Calu3 (cell line): ENCODE data around the gene RARG. TPM values are rescaled to one million over a fixed set of nuclear protein-coding genes. Genes with fewer than 3 reads are reported as not detected.
A peak's percentile ranks its signal among the peaks of the same experiment; 100 is the strongest.

Experiments used
- BruUV-seq: library from RNA; stranded (reverse); fragments of 400-500 nt; replicated peaks from 2 replicates; lab custom pipeline; 2021; lab: Mats Ljungman, UMichigan
- CTCF ChIA-PET: fragments of 300-600 bp; sonication (Branson Sonifier 250); formaldehyde crosslinking; loops from one replicate; lab custom pipeline; 2022; ENCODE audit warnings: antibody characterized with exemption; lab: Charles Lee
- DNase-seq: peaks from one replicate; pipeline ENCODE4 v3.0.0; 2022
- H3K27ac Mint-ChIP-seq: one replicate; pipeline ENCODE4 v1.8.0; 2022; ENCODE audit warnings: mixed read lengths; ENCODE audit not compliant: unreplicated experiment
- H3K27me3 Mint-ChIP-seq: one replicate; pipeline ENCODE4 v1.8.0; 2022; ENCODE audit warnings: mixed read lengths; ENCODE audit not compliant: unreplicated experiment
- H3K36me3 Mint-ChIP-seq: one replicate; pipeline ENCODE4 v1.8.0; 2022; ENCODE audit warnings: mild to moderate bottlenecking, moderate library complexity, mixed read lengths; ENCODE audit not compliant: insufficient read depth, unreplicated experiment
- H3K4me1 Mint-ChIP-seq: one replicate; pipeline ENCODE4 v1.8.0; 2022; ENCODE audit warnings: mild to moderate bottlenecking, low read depth, mixed read lengths; ENCODE audit not compliant: unreplicated experiment
- H3K4me3 Mint-ChIP-seq: one replicate; pipeline ENCODE4 v1.8.0; 2022; ENCODE audit warnings: mild to moderate bottlenecking, low read depth, moderate library complexity, mixed read lengths; ENCODE audit not compliant: unreplicated experiment
- H3K9me3 Mint-ChIP-seq: one replicate; pipeline ENCODE4 v1.8.0; 2022; ENCODE audit warnings: low read depth, mixed read lengths; ENCODE audit not compliant: unreplicated experiment
- intact Hi-C: fragments of 100-400 bp; cut with micrococcal nuclease; formaldehyde crosslinking; loops from one replicate; pipeline ENCODE4 v1.10.0; 2022; ENCODE audit not compliant: unreplicated experiment
- total RNA-seq: library from RNA; stranded (reverse); gene quantifications from 2 replicates; pipeline ENCODE4 v1.2.3, GENCODE V29; 2022
- TF ChIP-seq, protein P1 (sequence below): fragments of 200-600 bp; IDR thresholded peaks from one replicate; pipeline ENCODE4 v1.8.0; 2022; ENCODE audit warnings: antibody characterized with exemption; ENCODE audit not compliant: unreplicated experiment

The RARG gene
- total RNA-seq, 1 experiment from 2014 or later: 36.7 TPM

DNA sequence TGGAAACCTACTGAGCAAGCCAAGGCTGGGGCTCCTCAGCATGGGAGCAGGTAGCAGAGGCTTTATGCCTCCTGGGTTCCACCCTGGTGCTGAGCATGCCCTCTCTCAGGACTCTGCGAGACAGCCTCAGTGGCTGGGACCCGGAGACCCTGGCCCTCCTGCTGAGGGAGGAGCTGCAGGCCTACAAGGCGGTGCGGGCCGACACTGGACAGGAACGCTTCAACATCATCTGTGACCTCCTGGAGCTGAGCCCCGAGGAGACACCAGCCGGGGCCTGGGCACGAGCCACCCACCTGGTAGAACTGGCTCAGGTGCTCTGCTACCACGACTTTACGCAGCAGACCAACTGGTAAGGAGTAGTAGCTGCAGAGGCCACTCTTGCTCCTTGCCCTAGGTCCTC, 44.5 kb upstream of the RARG start:
- no peak for DNase-seq
- H3K27me3 Mint-ChIP-seq: no peaks in the 10 kb centered on the region
- no TSS peak for BruUV-seq
- H3K4me1 Mint-ChIP-seq: no peaks in the 10 kb centered on the region
- TF ChIP-seq, protein P1, sequence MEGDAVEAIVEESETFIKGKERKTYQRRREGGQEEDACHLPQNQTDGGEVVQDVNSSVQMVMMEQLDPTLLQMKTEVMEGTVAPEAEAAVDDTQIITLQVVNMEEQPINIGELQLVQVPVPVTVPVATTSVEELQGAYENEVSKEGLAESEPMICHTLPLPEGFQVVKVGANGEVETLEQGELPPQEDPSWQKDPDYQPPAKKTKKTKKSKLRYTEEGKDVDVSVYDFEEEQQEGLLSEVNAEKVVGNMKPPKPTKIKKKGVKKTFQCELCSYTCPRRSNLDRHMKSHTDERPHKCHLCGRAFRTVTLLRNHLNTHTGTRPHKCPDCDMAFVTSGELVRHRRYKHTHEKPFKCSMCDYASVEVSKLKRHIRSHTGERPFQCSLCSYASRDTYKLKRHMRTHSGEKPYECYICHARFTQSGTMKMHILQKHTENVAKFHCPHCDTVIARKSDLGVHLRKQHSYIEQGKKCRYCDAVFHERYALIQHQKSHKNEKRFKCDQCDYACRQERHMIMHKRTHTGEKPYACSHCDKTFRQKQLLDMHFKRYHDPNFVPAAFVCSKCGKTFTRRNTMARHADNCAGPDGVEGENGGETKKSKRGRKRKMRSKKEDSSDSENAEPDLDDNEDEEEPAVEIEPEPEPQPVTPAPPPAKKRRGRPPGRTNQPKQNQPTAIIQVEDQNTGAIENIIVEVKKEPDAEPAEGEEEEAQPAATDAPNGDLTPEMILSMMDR: no peak
- CTCF ChIA-PET: no interaction called here
- no peak overlapping the region for H3K27ac Mint-ChIP-seq
- no peak overlapping the region for H3K4me3 Mint-ChIP-seq
- intact Hi-C loops: no loop called here
- no peaks in the 10 kb centered on the region for H3K9me3 Mint-ChIP-seq
- peaks cover 20% of the 10 kb centered on the region for H3K36me3 Mint-ChIP-seq

DNA sequence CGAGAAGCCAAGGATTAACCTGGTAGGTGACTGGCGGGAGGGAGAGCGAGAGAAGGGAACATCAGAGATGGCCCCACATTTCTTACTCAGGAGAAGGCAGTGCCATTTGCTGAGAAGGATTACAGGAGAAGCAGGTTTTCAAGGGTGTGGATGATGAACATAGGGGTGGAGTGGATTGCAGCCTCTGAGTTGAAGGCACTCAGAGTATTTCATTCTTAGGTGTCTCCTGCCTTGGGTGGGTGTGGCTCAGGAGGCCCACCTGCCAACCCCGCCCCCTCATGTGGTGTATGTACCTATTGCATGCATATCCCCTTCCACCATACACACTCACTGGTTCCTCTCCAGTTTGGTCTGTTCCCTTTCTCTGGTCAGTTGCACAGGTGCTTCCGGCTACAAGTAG, 42.4 kb upstream of the RARG start:
- TF ChIP-seq, protein P1: no peak
- intact Hi-C loops: no loop called here
- DNase-seq: no peak
- Mint-ChIP-seq H3K4me3 (no peak overlapping the region), H3K9me3 (no peaks in the 10 kb centered on the region), H3K27me3 (no peaks in the 10 kb centered on the region), H3K36me3 (peaks cover 27% of the 10 kb centered on the region), H3K4me1 (peaks cover under 1% of the 10 kb centered on the region), H3K27ac (no peak overlapping the region)
- CTCF ChIA-PET: no interaction called here
- no TSS peak for BruUV-seq

DNA sequence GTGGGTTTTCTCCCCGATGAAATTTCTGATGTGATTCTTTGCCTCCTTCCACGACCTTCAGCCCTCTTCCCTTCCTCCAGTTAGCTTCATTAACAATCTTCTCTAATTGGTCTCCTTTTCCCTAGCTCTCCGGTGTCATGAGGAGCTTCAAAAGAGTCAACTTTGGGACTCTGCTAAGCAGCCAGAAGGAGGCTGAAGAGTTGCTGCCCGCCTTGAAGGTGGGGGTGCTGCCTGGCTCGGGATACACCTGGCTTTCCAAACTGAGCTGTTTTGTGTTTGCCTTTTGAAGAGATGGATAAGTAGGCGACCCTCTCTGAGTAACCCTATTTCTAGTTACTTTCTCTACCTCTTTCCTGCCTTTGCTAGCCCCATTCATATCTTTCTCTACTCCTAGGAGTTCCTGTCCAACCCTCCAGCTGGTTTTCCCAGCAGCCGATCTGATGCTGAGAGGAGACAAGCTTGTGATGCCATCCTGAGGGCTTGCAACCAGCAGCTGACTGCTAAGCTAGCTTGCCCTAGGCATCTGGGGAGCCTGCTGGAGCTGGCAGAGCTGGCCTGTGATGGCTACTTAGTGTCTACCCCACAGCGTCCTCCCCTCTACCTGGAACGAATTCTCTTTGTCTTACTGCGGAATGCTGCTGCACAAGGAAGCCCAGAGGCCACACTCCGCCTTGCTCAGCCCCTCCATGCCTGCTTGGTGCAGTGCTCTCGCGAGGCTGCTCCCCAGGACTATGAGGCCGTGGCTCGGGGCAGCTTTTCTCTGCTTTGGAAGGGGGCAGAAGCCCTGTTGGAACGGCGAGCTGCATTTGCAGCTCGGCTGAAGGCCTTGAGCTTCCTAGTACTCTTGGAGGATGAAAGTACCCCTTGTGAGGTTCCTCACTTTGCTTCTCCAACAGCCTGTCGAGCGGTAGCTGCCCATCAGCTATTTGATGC, 36.9 kb upstream of the RARG start:
- no peak for DNase-seq
- peaks cover 15% of the 10 kb centered on the region for H3K4me1 Mint-ChIP-seq
- TF ChIP-seq, protein P1: no peak
- no peaks in the 10 kb centered on the region for H3K27me3 Mint-ChIP-seq
- intact Hi-C loops: loop anchor here (5.0 kb wide), 1 partner anchor 57 kb away; no protein-coding TSS in a partner anchor
- BruUV-seq: TSS peak; percentile 82
- peaks cover 36% of the 10 kb centered on the region for H3K36me3 Mint-ChIP-seq
- CTCF ChIA-PET: interaction anchor here (0.8 to 2.0 kb wide), 5 partner anchors 9 to 55 kb away, joined by 3 to 8 read pairs (median 4); no protein-coding TSS in a partner anchor
- H3K27ac Mint-ChIP-seq: peak overlapping the region; percentile 60
- no peaks in the 10 kb centered on the region for H3K9me3 Mint-ChIP-seq
- peak overlapping the region; percentile 87 for H3K4me3 Mint-ChIP-seq

DNA sequence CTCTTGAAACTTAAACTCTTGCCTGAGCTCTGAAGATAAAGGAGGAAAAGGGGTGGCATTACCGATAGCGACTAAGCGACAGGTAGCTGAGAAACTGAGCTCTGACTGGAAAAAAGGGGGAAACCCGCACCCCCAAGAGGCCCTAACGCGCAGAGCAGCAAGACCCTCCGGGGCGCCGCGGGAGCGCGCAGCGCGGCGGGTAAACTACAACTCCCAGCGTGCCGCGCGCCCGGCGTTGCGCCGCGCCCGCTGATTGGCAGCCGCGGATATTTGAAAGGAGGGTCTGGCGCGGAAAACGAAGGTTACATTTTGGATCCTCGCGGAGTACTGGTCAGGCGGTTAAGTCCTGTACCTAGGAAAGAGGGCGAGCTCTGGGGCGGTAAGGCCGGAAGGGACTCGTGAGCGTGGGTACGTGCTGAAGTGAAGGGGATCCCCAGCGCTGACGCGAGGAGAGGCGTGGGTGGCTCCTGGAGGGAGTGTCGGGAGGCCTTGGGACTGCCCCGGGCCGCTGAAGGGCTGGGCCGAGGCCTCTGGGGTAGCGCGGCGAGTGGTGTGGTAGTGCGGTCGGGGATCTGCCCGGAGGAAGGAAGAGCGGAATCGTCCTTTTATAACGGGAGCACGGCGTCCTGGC, 36.1 kb upstream of the RARG start, which contains the start of gene ESPL1:
Gene ESPL1, plus strand, starts transcription at position 301 of the 631 bp plus-strand sequence. CDS start 468 bp downstream, outside the sequence.
- Mint-ChIP-seq H3K4me1 (peaks cover 15% of the 10 kb centered on the region), H3K9me3 (no peaks in the 10 kb centered on the region), H3K27ac (peak within 1 kb of the TSS; percentile 64), H3K27me3 (no peaks in the 10 kb centered on the region), H3K4me3 (peak within 1 kb of the TSS; percentile 87), H3K36me3 (peaks cover 36% of the 10 kb centered on the region)
- CTCF ChIA-PET: interaction anchor here (0.6 to 2.1 kb wide), 8 partner anchors 16 to 214 kb away, joined by 3 to 8 read pairs (median 4); a partner anchor contains a TSS
- intact Hi-C loops: loop anchor here (5.0 kb wide), 1 partner anchor 56 kb away; no protein-coding TSS in a partner anchor
- BruUV-seq: no TSS peak
- TF ChIP-seq, protein P1: no peak
- DNase-seq: peak; percentile 73
